Stimulated activated CD4-positive, alpha-beta T cell treated with anti-CD3 and anti-CD28 coated beads, TNF-alpha, amount 100 ng/mL, for 4 hours (primary cell): ENCODE results near the gene AKR1C1.
"Not testable (repeated sequence)": the region's sequence is repeated elsewhere in the genome, so short reads cannot be mapped to it uniquely, and the experiment has no call there.

Source experiments
- DNase-seq, 3 experiments: peaks; one replicate each; pipeline ENCODE4 v3.0.0-alpha.2; 2020; ENCODE audit warnings: low read depth in 3 of 3

Gene AKR1C1

DNA sequence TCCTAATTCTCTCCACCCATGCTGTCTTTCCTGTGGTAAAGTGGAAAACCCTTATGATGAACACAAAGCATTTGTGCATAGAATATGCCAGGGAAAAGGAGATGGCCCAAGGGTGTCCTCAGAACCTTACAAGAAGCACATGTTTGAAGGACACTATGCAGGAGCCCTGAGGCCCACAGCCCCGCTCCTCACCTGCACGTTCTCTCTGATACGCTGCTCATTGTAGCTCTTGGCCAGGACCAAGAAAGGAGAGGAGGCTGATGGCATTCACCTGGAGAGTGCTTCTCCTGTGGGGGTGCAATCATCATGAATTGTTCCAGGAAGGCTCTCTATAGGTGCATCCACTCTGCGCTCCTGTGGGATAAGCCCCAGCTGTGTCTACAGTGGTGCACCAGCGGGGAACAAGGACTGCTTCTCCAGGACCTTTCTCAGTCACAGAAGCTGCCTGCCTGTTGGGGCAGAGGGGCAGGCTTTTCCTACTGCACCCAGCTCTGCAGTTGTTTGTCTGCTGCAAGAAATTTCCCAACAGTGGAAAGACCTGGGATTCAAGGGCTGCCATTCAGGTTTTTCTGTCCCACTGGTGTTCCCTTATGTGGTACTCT lies 20.5 kb downstream of the AKR1C1 start:
- DNase-seq: no peak

GRCh38 chr10:4984223-4984622 lies 21.0 kb downstream of the AKR1C1 start:
- DNase-seq: no peak

DNA sequence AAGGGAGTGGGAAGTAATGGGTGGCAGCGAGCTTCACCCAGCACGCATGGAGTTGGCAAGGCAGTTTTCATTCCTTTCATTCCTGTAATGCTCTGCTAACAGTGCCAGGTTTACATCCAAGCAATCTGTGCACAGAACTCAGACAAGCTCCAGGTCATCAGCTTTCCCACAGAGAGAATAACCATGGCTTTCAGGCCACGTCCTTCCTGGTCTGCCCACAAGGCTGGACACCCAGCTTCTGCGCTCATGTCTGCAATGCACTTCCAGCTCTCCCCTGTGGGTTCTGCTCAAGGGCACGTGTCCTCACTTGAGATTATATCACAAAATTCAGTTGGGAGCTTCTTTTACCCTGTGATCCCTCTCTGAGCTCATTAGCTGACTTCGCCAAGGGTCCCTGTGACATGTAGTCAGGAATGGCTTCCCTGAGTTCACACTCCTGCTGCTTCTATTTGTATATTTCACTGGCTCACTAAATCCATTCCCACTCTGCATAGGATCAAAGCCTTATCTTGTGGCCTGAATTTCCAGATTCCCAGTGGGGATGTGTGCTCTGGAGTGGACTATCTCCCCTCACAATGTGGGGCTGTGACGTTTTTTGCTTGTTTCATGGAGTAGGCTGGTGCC lies 21.9 kb downstream of the AKR1C1 start:
- no peak for DNase-seq

GRCh38 chr10:4988000-4988641 lies 24.9 kb downstream of the AKR1C1 start:
- not testable (repeated sequence) for DNase-seq

- DNase-seq: no peak
Measured at GRCh38 chr10:4990217-4990616, 27.0 kb downstream of the AKR1C1 start.

DNA sequence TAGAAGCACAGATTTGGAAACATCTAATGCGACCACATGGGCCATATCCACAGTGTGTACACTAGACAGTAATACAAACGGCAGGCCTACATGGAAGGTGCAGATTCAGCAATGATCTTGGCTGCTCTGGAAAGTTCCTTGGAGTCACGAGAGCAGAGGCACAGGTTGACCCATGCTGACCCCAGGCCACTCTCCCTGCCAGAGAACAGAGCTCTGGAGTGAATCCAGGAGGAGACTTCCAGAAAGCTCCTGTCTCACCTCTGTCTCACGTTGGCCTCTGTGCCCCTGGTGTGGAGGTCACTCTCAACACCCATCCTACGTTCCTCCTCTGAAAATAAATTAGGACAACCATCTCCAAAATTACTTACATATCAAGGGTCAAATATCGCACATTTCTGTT lies 28.2 kb downstream of the AKR1C1 start:
- DNase-seq: not testable (repeated sequence)

DNA sequence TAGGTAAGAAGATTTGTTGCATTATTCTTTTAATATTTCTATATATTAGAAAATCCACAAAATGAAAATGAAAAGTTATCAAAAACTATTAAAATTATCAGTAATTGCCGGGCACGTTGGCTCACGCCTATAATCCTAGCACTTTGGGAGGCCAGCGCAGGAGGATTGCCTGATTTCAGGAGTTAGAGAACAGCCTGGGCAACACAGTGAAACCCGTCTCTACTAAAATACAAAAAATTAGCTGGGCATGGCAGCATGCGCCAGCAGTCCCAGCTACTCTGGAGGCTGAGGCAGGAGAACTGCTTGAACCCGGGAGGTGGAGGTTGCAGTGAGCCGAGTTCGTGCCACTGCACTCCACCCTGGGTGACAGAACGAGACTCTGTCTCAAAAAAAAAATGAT lies 29.3 kb downstream of the AKR1C1 start:
- DNase-seq: not testable (repeated sequence)

DNA sequence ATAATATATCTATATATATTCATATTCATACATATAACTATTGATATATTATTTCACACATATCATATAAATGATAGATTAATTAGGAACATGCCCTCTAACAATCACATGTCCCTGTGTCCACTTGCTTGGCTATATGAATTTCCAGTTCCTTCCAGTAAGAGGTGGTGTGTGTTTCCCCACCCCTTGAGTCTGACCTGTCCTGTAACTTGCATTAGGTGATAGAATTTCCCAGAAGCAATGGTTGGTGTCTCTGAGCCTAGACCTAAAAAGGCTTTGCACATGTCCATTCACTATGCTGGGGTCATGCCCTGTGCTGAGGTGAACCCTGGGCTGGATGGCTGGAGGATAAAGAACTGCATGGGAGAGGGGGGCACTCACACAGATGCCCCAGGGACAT lies 31.0 kb downstream of the AKR1C1 start:
- not testable (repeated sequence) for DNase-seq

DNA sequence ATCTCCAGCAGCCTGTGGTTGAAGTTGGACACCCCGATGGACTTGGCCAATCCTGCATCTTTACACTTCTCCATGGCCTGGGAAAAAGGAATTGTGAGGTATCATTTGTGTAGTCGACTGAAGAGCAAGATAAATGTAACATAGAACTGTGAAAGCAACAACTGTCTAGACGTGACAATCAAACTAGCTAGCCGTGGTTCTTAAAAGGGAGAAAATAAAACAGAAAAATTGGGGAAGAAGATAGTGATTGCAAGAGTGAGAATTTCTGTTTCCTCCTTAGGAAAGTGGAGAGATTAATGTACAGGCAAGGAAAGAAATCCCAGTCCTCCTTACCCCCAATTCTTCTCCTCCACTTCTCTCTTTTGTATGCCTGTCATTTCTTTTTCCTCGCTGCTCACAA lies 35.5 kb downstream of the AKR1C1 start:
- DNase-seq: no peak

- DNase-seq: no peak
Measured at GRCh38 chr10:5002013-5002727, 39.0 kb downstream of the AKR1C1 start.

DNA sequence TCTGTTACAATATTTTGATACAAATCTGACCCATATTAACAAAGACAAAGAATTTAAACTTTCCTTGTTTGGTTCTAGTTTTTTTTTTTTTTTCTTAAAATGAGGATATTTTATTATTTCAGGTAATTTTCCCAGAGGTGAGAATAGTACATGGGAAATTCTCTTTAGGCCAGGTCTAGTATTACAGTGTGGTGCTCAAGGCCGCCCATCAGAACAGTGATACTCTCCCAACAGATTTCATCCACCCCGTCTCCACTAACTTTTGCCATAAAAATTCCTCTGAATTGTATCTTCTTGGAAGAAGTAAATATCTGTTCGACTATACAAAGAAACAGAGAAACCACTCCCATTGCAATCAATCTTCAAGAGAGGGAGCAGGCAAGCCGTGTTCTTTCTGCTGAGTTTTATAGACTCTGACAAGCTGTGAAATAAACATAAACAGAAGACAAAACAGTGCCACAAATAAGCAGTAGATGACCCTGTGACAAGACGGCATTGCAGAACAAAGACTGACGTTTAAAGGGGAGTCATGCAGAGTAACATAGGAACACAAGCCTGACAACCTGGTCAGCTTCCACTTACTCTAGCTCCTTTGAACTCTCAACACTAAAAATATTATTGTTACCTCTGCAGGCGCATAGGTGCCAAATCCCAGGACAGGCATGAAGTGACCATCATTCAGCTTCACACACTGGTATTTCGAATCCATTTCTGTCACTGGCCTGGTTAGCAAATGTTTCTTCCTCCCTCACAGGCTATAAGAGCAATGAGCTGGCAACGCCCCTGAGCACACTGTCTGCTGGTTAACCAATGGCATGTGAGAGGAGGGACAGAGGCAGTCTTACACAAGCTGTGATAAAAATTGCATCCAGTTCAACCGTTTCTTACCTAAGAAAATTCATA lies 40.2 kb downstream of the AKR1C1 start, which contains the start of gene AKR1C2:
TSS of gene AKR1C2 (minus strand) at position 731 of the 903 bp plus-strand sequence. CDS start at position 709, 22 bp downstream.
- DNase-seq: not testable (repeated sequence)

GRCh38 chr10:5004030-5004385 lies 40.8 kb downstream of the AKR1C1 start:
- DNase-seq: not testable (repeated sequence)

DNA sequence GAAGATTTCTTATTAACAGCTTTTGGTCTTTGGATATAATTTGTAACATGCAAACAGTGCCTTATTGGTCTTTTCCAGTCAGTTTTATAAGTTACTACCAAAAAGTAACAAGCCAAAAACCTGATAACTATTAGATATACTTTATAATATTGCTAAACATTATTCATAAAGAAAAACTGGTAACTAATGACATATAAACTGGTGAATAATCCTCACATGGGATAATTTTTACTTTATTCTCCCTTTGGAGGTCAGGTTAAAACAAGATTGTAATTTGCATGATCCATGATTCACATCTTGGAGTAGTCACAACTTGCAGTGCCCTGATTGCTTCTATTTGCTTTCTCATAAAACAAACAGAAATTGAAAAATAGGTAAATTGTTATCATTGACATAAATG lies 41.3 kb downstream of the AKR1C1 start:
- DNase-seq: not testable (repeated sequence)

DNA sequence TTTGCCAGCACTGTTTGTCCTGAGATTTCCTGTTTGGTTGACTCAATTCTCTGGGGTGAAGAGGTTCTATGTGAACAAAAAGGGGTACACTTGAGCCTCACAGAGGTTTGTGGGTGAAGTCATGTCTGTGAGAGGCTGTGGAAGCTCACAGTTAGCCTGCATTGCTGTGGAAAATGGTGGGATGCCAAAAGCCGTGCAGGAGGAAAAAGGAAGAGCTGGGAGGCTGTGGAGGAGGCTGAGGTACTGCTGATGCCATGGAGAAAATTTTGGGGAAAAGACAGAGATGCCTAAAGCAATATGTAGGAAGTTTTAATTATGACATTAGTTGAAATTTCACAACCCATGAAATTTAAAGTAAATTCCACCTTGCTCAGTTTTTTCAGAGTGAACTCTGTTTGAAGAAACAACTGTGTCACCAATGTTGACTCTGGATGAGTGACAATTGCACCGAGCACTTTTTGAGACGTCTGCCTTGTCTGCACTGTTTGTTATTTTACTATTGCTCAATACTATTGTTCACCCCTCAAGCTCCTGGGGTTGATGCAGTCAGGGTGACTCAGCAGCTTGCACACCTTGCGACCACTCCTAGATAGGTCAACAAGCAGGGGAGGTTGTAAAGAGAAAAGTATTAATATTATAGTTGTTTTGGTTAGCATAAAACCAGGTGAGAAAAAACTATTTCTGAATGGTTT lies 45.8 kb downstream of the AKR1C1 start:
- not testable (repeated sequence) for DNase-seq

- not testable (repeated sequence) for DNase-seq
Measured at GRCh38 chr10:5010043-5010442, 46.8 kb downstream of the AKR1C1 start.

- not testable (repeated sequence) for DNase-seq
Measured at GRCh38 chr10:5011392-5011791, 48.2 kb downstream of the AKR1C1 start.

DNA sequence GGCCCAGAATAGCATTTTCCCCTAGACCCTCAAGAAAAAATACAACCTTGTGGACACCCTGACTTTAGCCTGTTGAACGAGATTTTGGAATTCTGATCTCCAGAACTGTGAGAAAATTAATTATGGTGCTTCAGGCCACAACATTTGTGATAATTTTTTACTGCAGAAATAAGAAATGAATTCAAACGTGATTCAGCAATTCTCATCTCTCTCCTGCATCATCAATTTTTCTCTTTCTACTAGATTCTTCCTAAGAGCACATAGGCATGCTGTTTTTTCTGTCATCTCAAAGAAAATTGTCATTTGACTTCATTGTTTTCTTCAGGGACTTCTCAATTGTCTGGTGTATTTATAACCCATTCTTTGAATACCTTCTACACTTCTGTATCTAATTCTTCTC lies 49.4 kb downstream of the AKR1C1 start:
- DNase-seq: no peak

- no peak for DNase-seq
Measured at GRCh38 chr10:5013385-5013784, 50.2 kb downstream of the AKR1C1 start.

DNA sequence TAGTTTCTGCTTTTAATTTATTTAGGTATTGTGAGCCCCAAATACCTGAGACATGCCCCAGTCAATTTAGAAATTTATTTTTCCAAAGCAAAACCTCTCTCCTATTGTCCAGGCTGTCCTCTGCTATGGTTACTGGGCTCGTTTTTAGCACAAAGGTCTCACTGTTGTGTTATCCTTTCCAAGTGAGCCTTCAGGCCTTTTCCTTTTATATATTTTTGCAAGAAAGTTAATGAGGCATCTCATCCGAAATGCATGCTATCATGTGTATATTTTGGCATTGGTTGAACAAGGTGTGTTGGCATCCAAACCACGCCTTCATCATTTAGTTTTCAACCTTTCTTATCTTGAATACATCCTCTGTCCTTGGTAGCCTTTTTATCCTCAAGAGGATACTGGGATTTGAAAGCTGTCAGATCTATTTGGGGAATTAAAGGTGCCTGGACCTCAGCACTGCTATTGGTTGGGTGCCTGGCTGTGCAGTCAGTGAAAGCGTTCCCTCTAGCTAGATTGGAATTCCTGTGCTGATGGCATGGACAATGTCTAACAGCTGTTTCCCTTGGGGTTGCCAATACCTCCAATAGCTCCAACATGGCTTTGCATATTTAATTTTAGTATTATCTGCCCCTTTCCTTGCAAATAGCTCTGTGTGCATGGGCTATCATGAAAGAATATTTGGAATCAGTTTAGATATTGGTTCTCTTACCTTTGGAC lies 51.1 kb downstream of the AKR1C1 start:
- DNase-seq: not testable (repeated sequence)

DNA sequence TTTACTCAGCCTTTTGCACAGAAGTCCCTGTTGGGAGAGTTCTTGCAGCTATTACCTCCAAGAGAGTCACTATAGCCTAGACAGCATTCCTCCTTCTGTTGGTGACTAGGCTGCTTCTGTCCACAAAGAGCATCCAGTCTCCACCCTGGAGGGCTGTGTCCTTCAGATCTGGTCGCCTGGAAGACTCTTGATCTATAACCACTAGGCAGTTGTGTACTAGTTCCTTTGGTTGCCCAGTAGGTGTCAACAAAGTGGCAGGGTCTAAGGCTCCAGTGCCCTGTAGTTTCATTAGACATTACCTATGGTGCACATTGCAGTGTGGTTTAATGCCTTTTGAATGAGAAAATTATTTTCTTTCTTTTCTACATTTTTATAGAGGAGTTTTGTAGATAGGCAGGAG lies 51.7 kb downstream of the AKR1C1 start:
- DNase-seq: no peak
